Measurements from ENCODE around the gene RDX. TPM values are rescaled to one million over a fixed set of nuclear protein-coding genes. Genes with fewer than 3 reads are reported as not detected.

The RDX gene
- total RNA-seq, 2 experiments from 2014 or later, result 11.4 to 14.2 TPM

DNA sequence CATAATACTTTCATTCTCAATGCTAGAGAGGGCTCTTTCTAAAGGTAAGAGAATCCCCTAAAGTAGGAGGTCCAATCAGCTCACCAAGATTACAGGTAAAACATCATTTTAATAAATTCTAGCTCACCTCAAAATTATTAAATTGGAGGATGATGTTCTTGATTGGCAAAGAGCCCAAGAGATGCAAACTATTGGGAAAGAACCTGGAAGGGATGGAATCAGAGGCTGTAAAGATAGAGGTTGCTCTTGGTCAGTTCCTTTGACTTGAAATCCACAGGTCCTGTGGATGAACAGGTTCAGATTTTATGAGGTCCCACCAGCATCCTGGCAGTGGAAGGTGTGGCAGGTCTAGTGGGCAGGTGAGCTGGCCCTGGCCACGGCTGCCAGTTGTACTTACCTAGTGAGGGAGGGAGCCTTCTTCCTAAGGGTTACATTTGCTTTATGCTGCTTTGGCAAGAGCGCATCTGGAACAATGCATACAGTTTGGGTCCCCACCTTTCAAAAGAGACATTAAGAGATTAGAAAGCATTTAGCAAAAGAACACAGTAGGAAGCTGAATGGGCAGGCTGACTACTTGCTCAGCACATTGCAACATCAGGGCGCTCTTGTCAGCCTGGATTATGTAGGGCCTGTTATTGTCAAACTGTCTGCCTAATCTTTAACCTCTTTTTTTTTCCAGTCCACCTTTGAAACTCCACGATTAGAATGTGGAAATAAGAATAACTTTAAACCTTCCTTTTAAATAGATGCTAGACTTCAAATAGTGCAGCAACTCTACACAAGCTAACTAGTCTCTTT, 97.0 kb downstream of the RDX start:
- Mint-ChIP-seq H3K4me1 (ENCODE audit: low read depth) (no peaks in the 10 kb centered on the region), H3K36me3 (ENCODE audit: low read depth) (no peaks in the 10 kb centered on the region), H3K9me3 (no peaks in the 10 kb centered on the region), H3K4me3 (no peak overlapping the region), H3K27ac (no peak overlapping the region), H3K27me3 (no peaks in the 10 kb centered on the region)
- Histone ChIP-seq H3K27ac (ENCODE audit: low read depth in 1 of 2, low read length in 2 of 2) (no peak overlapping the region), H3K36me3 (ENCODE audit: insufficient read depth, low read length) (no peaks in the 10 kb centered on the region), H3K4me3 (ENCODE audit: low read length) (no peak overlapping the region), H3K4me1 (ENCODE audit: insufficient read depth, low read length) (no peaks in the 10 kb centered on the region), H3K9me3 (ENCODE audit: control insufficient read depth in 1 of 2, insufficient read depth in 1 of 2, low read length in 2 of 2) (no peaks in the 10 kb centered on the region), H3K27me3 (ENCODE audit: control insufficient read depth in 1 of 2, insufficient read depth in 2 of 2, low read length in 2 of 2) (no peaks in the 10 kb centered on the region)
- POLR2A ChIA-PET, result no interaction called here
- intact Hi-C loops (cut with DNase I, micrococcal nuclease), result no loop called here
- TF ChIP-seq, protein P1, sequence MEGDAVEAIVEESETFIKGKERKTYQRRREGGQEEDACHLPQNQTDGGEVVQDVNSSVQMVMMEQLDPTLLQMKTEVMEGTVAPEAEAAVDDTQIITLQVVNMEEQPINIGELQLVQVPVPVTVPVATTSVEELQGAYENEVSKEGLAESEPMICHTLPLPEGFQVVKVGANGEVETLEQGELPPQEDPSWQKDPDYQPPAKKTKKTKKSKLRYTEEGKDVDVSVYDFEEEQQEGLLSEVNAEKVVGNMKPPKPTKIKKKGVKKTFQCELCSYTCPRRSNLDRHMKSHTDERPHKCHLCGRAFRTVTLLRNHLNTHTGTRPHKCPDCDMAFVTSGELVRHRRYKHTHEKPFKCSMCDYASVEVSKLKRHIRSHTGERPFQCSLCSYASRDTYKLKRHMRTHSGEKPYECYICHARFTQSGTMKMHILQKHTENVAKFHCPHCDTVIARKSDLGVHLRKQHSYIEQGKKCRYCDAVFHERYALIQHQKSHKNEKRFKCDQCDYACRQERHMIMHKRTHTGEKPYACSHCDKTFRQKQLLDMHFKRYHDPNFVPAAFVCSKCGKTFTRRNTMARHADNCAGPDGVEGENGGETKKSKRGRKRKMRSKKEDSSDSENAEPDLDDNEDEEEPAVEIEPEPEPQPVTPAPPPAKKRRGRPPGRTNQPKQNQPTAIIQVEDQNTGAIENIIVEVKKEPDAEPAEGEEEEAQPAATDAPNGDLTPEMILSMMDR (IDR thresholded peaks at IDR 0.05), result no peak
- ATAC-seq (ENCODE audit: poor library complexity) (no peak), DNase-seq (no peak)
- CTCF ChIA-PET, result interaction anchor here (1.0 to 2.3 kb wide), 2 partner anchors 182 to 235 kb away, joined by 3 to 23 read pairs; no protein-coding TSS in a partner anchor

DNA sequence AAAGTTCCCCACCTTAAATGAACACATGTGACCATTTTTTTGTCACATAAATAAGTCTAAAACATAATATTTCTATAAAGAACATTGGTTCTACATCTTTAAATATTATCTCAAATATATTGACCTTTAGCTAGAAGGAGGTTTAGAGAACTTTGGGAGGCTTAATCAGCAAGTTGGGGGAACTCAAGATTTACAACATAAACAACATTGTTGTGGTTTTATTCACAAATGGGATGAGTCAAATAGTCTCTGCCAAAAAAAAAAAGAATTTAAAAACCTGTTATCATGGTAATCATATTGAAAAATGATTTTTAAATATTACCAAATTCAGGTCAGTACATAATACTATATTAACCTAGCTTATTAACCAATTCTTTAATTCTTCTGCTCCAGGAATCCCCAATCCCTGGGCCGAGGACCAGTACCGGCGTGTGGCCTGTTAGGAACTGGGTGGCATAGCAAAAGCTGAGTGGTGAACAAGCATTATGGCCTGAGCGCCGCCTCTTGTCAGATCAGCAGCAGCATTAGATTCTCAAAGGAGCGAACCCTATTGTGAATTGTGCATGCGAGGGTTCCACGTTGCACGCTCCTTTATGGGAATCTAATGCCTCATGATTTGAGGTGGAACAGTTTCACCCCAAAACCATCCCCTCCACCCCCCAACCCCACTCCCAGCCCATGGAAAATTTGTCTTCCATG, 98.2 kb downstream of the RDX start:
- ATAC-seq (ENCODE audit: poor library complexity) (no peak), DNase-seq (no peak)
- no peaks in the 10 kb centered on the region for H3K27me3 ChIP-seq (ENCODE audit: control insufficient read depth in 1 of 2, insufficient read depth in 2 of 2, low read length in 2 of 2)
- intact Hi-C loops (cut with DNase I, micrococcal nuclease), result no loop called here
- H3K4me1 ChIP-seq (ENCODE audit: insufficient read depth, low read length), result no peaks in the 10 kb centered on the region
- no peak overlapping the region for H3K4me3 Mint-ChIP-seq
- ChIA-PET CTCF (interaction anchor here (1.6 kb wide), 1 partner anchor 235 kb away, joined by 3 read pairs; no protein-coding TSS in a partner anchor), POLR2A (interaction anchor here (0.7 kb wide), 1 partner anchor 52 kb away, joined by 3 read pairs; no protein-coding TSS in a partner anchor)
- H3K9me3 Mint-ChIP-seq, result no peaks in the 10 kb centered on the region
- H3K27me3 Mint-ChIP-seq, result no peaks in the 10 kb centered on the region
- TF ChIP-seq, protein P1 (IDR thresholded peaks at IDR 0.05), result no peak
- H3K36me3 Mint-ChIP-seq (ENCODE audit: low read depth), result no peaks in the 10 kb centered on the region
- no peak overlapping the region for H3K27ac Mint-ChIP-seq
- H3K36me3 ChIP-seq (ENCODE audit: insufficient read depth, low read length), result no peaks in the 10 kb centered on the region
- H3K9me3 ChIP-seq (ENCODE audit: control insufficient read depth in 1 of 2, insufficient read depth in 1 of 2, low read length in 2 of 2), result no peaks in the 10 kb centered on the region
- no peak overlapping the region for H3K27ac ChIP-seq (ENCODE audit: low read depth in 1 of 2, low read length in 2 of 2)
- no peak overlapping the region for H3K4me3 ChIP-seq (ENCODE audit: low read length)
- no peaks in the 10 kb centered on the region for H3K4me1 Mint-ChIP-seq (ENCODE audit: low read depth)

GRCh38 chr11:110196884-110197420, 99.5 kb downstream of the RDX start:
- peaks cover 5% of the 10 kb centered on the region for H3K27me3 Mint-ChIP-seq
- intact Hi-C loops (cut with DNase I, micrococcal nuclease), result no loop called here
- no peaks in the 10 kb centered on the region for H3K36me3 Mint-ChIP-seq (ENCODE audit: low read depth)
- no peak overlapping the region for H3K27ac ChIP-seq (ENCODE audit: low read depth in 1 of 2, low read length in 2 of 2)
- DNase-seq (no peak), ATAC-seq (ENCODE audit: poor library complexity) (no peak)
- H3K27me3 ChIP-seq (ENCODE audit: control insufficient read depth in 1 of 2, insufficient read depth in 2 of 2, low read length in 2 of 2), result no peaks in the 10 kb centered on the region
- no peaks in the 10 kb centered on the region for H3K9me3 Mint-ChIP-seq
- TF ChIP-seq, protein P1 (IDR thresholded peaks at IDR 0.05), result no peak
- no peaks in the 10 kb centered on the region for H3K36me3 ChIP-seq (ENCODE audit: insufficient read depth, low read length)
- ChIA-PET CTCF (interaction anchor here (1.6 kb wide), 1 partner anchor 236 kb away, joined by 3 read pairs; no protein-coding TSS in a partner anchor), POLR2A (no interaction called here)
- H3K4me1 Mint-ChIP-seq (ENCODE audit: low read depth), result peaks cover 12% of the 10 kb centered on the region
- no peaks in the 10 kb centered on the region for H3K9me3 ChIP-seq (ENCODE audit: control insufficient read depth in 1 of 2, insufficient read depth in 1 of 2, low read length in 2 of 2)
- H3K4me3 ChIP-seq (ENCODE audit: low read length), result no peak overlapping the region
- H3K4me3 Mint-ChIP-seq, result no peak overlapping the region
- no peak overlapping the region for H3K27ac Mint-ChIP-seq
- no peaks in the 10 kb centered on the region for H3K4me1 ChIP-seq (ENCODE audit: insufficient read depth, low read length)

Measured in CD4-positive, alpha-beta T cell (primary cell).